ENCODE measurements around the gene EIF3M.

GRCh38 chr11:32613500-32614151, 30.0 kb downstream of the EIF3M start:
- no peak for TF ChIP-seq CTCF (IDR thresholded peaks at IDR 0.05)
- no peak for TF ChIP-seq POLR2A (IDR thresholded peaks at IDR 0.05)
- TF ChIP-seq POLR2AphosphoS5 (IDR thresholded peaks at IDR 0.05): no peak

Data from breast epithelium (tissue), 3 donors.